Measurements from ENCODE around the gene TMED8.
A peak's percentile ranks its signal among the peaks of the same experiment; 100 is the strongest.

TMED8 gene

GRCh38 chr14:77301103-77301502 is 75.8 kb downstream of the TMED8 start:
- DNase-seq (ENCODE audit: low read depth in 3 of 3, low spot score in 1 of 3), result peak; percentile 10 to 27 (median 22)

- DNase-seq (ENCODE audit: low read depth in 3 of 3, low spot score in 1 of 3), result no peak
Measured at GRCh38 chr14:77299771-77300170, 77.1 kb downstream of the TMED8 start.

GRCh38 chr14:77296906-77297305 is 80.0 kb downstream of the TMED8 start:
- no peak for DNase-seq (ENCODE audit: low read depth in 3 of 3, low spot score in 1 of 3)

GRCh38 chr14:77296155-77296554 is 80.7 kb downstream of the TMED8 start:
- DNase-seq (ENCODE audit: low read depth in 3 of 3, low spot score in 1 of 3), result no peak

- DNase-seq (ENCODE audit: low read depth in 3 of 3, low spot score in 1 of 3), result no peak
Measured at GRCh38 chr14:77290705-77291104, 86.2 kb downstream of the TMED8 start.

GRCh38 chr14:77286576-77286975 is 90.3 kb downstream of the TMED8 start:
- no peak for DNase-seq (ENCODE audit: low read depth in 3 of 3, low spot score in 1 of 3)
